TTC549 (cell line): ENCODE results near the gene SH2D2A.

Experiments
- FAIRE-seq: peaks from 2 replicates; lab custom pipeline; 2012; peaks lifted over from hg19 to GRCh38; lab: Jason Lieb, UNC

SH2D2A gene

GRCh38 chr1:156823210-156823790 lies 6.7 kb upstream of the SH2D2A start:
- FAIRE-seq, result no peak

- FAIRE-seq, result no peak
Measured at GRCh38 chr1:156822680-156823079, 6.0 kb upstream of the SH2D2A start.

- no peak for FAIRE-seq
Measured at GRCh38 chr1:156821801-156822200, 5.2 kb upstream of the SH2D2A start.

GRCh38 chr1:156815961-156816422 lies 656 bp downstream of the SH2D2A start:
- no peak for FAIRE-seq

GRCh38 chr1:156815307-156815826 lies 1.3 kb downstream of the SH2D2A start:
- FAIRE-seq, result no peak

GRCh38 chr1:156814571-156815260 lies 1.9 kb downstream of the SH2D2A start:
- FAIRE-seq, result no peak

- FAIRE-seq, result no peak
Measured at GRCh38 chr1:156813750-156814570, 2.7 kb downstream of the SH2D2A start.

GRCh38 chr1:156813298-156813697 lies 3.4 kb downstream of the SH2D2A start:
- no peak for FAIRE-seq

GRCh38 chr1:156812293-156812990 lies 4.2 kb downstream of the SH2D2A start:
- FAIRE-seq, result no peak

- no peak for FAIRE-seq
Measured at GRCh38 chr1:156811168-156811567, 5.5 kb downstream of the SH2D2A start.

GRCh38 chr1:156809711-156810366 lies 6.8 kb downstream of the SH2D2A start:
- FAIRE-seq, result no peak

- FAIRE-seq, result no peak
Measured at GRCh38 chr1:156809281-156809680, 7.4 kb downstream of the SH2D2A start.

- no peak for FAIRE-seq
Measured at GRCh38 chr1:156808186-156809030, 8.2 kb downstream of the SH2D2A start.

GRCh38 chr1:156807627-156808026 lies 9.0 kb downstream of the SH2D2A start:
- no peak for FAIRE-seq

GRCh38 chr1:156806512-156807440 lies 9.9 kb downstream of the SH2D2A start:
- no peak for FAIRE-seq

- no peak for FAIRE-seq
Measured at GRCh38 chr1:156805766-156806511, 10.7 kb downstream of the SH2D2A start.

GRCh38 chr1:156804572-156805243 lies 11.9 kb downstream of the SH2D2A start:
- FAIRE-seq, result no peak

- FAIRE-seq, result no peak
Measured at GRCh38 chr1:156804026-156804425, 12.6 kb downstream of the SH2D2A start.
